HCEC 1CT (cell line): ENCODE data around the gene PLCH1.
"Not testable (repeated sequence)": the region's sequence is repeated elsewhere in the genome, so short reads cannot be mapped to it uniquely, and the experiment has no call there.

ENCODE experiments used
- DNase-seq: peaks from one replicate; pipeline ENCODE4 v3.0.0-alpha.2; 2017

PLCH1 gene

DNA sequence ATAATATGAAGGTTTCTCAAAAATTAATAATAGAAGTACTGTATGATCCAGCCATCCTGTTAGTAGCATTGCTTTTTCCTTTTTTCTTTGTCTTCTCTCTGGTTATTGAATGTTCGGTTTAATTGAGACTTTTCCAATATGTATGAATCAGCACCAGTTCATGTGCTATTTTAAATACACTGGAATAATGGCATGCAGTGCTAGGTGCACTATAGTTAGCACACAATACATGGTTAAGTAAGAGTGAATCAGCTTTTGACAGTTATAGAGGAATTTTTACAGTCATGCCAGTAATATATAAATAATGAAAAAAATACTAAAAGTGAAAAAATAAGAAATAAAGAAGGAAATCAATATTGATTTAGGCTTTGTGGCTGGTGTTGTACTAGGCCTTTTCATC, 337.5 kb downstream of the PLCH1 start:
- peak; percentile 28 for DNase-seq

GRCh38 chr3:155404486-155404885, 340.4 kb downstream of the PLCH1 start:
- no peak for DNase-seq

GRCh38 chr3:155402656-155403055, 342.2 kb downstream of the PLCH1 start:
- no peak for DNase-seq

- DNase-seq: no peak
Observed at GRCh38 chr3:155398046-155398445, 346.8 kb downstream of the PLCH1 start.

DNA sequence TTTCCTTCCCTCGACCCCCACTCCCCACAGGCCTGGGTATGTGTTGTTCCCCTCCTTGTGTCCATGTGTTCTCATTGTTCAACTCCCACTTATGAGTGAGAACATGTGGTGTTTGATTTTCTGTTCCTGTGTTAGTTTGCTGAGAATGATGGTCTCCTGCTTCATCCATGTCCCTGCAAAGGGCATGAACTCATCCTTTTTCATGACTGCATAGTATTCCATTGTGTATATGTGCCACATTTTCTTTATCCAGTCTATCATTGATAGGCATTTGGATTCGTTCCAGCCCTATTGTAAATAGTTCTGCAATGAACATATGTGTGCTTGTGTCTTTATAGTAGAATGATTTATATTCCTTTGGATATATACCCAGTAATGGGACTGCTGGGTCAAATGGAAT, 350.0 kb downstream of the PLCH1 start:
- not testable (repeated sequence) for DNase-seq

DNA sequence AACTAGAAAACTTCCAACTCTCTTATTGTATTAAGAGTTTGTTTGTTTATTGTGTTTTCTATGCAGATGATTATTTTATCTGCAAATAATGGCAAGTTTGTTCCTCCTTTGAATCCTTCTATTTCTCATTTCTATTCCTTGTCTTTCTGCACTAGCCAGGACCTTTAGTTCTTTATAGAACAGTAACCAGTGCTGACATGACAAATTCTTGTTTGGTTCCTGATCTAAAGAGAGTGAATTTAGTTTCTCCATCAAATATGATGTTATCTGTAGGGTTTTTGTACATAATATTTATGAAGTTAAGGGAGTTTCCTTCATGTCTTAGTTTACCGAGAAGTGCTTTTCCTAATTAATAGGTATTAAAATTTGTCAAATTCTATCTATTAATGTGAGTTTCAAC, 350.6 kb downstream of the PLCH1 start:
- no peak for DNase-seq

DNA sequence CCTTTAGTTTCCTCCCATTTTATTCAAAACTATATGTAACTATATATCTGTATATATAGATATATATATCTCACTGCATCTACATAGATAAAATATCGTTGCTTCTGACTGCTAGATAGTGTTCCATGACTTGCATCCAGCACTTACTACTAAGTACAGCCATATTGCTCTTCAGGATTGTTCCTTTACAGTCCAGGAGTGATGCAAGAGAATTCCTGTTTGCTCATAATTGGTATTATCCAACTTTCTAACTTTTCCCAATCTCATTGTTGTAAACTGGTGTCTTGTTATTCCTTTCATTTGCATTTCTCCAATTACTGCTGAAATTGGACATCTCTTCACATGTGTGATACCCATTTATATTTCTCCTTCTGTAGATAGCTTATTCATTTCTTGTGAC, 351.6 kb downstream of the PLCH1 start:
- peak; percentile 28 for DNase-seq

DNA sequence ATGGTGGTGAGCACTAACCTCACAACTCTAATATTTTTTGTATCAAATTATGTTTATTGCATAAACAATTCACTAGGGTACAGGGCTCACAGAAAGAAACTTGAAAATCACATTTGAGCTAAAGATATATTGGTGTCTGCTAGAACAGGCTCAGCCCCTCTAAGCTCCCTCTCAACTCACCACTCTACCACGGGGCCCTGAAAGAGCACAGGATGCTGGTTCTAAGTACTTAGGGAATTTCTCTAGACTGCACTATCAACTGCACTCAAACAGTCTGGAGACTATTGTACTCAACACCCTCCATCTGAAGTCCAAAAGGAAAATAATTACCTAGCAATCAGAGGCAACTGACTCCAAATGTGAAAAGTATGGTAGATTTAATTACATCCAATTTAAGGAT, 352.7 kb downstream of the PLCH1 start:
- peak; percentile 3 for DNase-seq

- peak; percentile 87 for DNase-seq
Observed at GRCh38 chr3:155391551-155391958, 353.3 kb downstream of the PLCH1 start.

DNA sequence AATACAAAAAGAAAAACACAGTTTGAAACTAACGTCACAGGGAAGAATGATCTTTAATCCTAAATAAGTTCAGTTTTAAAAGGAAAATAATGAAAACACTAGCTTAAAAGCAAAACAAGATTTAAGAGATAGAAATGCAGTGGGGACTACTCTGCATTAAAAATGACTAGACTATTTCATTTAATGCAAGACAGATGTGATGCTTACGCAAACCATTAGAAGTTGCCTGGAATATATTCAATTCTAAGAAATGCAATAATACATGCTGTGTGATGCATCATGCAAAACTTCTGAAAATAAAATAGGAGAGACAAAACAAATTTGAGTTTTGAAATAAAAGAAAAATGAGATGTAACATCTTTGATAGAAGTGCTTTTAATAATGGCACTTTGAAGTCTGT, 353.8 kb downstream of the PLCH1 start:
- peak; percentile 79 for DNase-seq

DNA sequence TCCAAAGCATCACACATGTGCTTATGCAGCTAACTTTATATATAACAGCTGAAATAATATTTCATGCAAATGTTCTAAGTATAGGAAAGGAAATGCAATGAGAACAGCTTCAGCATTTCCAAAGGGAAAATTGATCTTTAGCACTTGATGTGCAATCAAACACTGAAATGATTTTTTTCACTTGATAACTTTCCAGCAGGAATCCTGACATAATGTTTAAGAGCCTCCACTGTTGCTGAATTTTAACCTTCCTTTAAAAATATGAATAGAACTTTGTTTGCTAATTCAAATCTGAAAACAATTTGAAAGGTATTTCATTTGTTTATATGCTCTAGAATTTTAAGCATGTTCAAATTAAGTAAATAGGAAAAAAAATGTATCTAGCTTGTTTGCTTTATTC, 354.5 kb downstream of the PLCH1 start:
- DNase-seq: no peak

DNA sequence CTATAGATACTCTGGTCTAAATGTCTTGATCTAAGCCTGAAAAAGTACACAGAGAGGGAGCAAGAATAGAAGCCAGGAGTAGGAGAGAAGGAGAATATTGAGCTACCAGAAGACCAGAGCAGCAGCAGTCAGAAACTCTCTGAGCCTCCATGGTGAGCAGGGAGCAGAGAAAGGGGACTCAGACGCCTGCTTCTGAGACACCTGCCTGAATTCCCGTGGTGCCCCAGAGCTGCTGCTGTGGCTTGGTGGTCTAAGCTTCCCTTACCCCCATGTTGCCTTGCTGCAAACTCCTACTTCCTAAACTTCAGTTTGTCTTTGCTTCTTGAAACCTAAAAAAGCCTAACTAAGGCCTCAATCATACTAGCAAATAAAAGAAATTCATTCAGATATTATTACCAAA, 356.5 kb downstream of the PLCH1 start:
- no peak for DNase-seq

GRCh38 chr3:155387571-155387970, 357.3 kb downstream of the PLCH1 start:
- no peak for DNase-seq

DNA sequence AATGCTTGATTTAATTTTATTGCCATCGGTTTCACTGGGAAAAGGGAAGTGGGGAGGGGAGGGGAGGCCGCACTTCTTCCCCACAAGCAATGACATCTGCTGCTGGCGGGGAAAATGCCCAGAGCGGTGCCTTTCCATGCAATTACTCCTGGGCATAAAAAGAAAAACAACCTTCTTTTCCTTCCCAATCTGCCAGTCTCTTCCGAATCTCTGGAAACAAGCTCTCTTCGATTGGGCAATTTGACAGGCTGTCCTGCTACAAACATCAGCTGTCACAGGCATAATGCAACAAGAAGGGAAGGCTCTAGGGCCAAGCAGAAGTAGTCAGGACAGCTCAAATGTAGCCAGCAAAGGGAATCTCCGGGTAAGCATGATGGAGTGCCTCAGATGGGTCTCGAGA, 358.0 kb downstream of the PLCH1 start:
- no peak for DNase-seq

GRCh38 chr3:155385896-155386625, 358.8 kb downstream of the PLCH1 start:
- DNase-seq: no peak

GRCh38 chr3:155382396-155383042, 362.4 kb downstream of the PLCH1 start:
- DNase-seq: peak; percentile 65

DNA sequence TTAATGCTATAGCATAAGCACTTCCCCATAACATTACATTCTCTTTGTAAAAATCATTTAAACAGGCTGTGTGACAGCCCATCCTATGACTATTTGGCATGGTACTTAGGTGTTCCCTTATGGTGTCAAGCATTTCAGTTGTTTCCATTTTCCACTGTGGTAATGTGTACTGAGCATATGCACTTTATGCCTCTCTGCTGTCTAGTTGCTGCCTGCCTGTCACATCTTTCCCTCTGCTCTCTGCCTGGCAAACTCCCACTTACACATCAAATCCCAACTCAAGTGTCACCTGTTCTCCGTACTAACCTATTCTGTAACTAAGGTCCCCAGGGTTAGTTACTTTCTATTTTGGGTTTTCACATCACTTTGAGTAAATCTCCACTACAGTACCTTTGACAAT, 367.0 kb downstream of the PLCH1 start:
- no peak for DNase-seq

DNA sequence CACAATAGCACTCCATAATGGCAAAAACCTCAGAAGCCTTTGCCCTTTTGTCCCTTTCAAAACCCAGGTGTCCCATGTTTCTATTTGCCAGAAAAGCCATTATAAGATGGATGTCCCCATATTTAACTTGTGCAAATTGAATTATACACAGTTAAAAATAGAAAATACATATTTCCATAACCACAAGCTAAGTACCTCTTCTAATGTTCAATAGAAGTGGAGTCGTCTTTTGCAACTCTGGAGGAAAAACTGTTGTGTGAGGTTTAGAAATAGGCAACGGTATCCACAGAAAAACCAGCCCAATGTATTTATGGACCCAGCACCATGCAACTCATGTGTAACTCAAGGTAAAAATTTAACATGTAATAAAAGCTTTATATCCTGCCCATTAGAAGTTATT, 367.8 kb downstream of the PLCH1 start:
- no peak for DNase-seq

DNA sequence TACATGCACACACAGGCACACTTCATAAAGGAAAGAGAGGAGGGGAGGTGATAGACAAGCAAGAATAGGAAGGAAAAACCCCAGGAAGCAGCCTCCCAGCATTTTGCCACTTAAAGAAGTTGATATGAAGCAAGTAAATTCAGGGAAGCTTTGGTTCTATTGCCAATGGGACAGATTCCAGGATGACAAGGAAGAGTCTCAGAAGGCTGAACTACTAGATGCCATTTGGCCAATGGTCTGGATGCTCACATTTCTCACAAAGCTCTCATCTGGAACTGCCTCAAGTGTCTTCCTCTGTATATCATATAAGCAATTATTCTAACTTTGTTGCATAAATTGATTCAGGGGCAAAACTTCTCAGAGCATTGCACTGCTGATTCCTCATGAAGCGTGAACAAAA, 372.6 kb downstream of the PLCH1 start:
- DNase-seq: no peak

DNA sequence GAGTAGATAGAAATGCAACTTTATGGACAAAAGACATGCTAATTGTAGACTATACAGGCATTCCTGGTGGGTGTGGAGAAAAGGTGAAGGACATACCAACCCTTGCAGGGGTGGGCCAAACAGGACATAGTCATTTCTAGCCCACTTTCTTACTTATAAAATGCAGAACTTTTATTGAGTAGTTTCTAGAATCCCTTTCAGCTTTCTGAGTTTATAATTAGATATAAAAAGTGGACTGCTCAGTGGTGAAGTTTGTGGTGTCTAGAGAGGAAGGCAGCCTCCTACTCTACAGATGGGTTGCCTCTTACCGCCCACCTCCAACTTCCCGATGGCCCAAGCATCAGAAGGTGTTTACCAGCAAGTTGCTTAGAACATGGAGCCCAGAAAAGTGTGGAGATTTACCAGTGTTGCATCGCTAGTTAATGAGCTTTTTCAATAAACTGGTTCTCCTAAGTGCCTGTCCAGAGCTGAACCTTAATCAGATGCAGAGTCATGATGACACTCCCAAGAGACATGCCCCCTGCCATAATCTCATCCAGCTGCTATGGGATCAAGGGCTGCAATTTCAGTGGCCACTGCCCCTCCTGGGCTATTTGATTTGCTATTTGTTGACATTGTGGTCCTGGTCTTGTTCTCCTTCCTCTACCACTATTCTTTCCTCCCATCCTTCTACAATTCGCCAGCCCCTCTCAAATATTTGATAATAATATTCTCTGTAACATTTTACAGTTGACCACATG, 373.9 kb downstream of the PLCH1 start:
- no peak for DNase-seq

DNA sequence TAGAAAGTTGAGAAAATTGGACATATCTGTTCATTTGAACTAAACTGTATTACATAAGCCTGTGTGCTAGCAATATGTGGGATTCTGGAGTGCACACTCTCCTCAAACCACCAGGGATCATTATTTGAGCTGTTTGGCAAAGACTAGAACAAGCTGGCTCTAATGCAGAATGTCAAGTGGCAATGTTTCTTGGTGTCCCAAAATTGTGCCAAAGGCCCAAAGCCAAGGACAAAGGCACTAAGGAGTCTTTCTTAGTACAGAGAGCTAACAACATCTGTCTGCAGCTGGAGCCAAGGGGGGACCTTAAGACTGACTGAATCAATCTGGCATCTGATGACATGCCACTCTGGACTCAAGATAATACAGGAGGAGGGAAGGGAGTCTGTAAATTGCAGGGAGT, 374.7 kb downstream of the PLCH1 start:
- no peak for DNase-seq

DNA sequence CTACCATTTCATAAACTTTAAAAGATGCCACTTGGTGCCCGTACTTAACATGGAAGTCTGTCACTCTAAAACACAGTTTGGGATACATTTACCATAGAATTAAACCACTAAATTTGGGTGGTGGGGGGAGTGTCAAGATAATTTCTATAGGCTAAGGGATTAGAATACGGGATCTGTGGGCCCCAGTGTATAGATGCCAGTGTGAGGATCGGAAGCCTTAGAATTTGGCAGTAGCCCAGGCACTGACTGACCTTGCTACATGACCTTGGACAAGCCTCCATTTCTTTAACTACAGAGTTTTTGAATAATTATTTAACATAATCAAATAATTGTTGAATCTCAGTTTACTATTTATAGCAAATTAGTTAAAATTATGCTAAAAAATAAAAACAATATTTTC, 375.1 kb downstream of the PLCH1 start:
- DNase-seq: no peak

DNA sequence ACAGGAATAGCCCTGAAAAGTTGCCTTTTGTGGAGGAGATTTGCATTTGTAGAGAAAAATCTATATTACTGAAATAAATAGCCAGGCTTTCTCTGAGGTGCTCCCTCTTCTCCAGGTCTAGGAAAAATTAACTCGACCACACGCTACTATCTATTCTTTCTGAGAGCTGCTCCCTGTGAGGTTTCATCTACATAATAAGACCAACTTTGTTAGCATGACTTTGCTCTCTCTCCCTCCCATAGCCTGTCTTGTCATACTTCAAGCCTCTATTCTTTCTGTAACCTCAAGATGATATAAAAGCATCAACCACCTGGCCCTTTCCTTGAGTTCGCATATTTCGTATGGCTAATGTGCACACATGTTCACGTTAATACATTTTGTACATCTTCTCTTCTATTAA, 375.6 kb downstream of the PLCH1 start:
- DNase-seq: no peak

- no peak for DNase-seq
Observed at GRCh38 chr3:155368786-155369185, 376.1 kb downstream of the PLCH1 start.
